PC-9 (cell line): Measurements from ENCODE around the gene EHBP1. TPM values are rescaled to one million over a fixed set of nuclear protein-coding genes. Genes with fewer than 3 reads are reported as not detected.

Experiments used
- BruUV-seq: library from RNA; stranded (reverse); fragments of 400-500 nt; replicated peaks from 2 replicates; lab custom pipeline; 2021; lab: Mats Ljungman, UMichigan
- CTCF ChIA-PET: fragments of 300-600 bp; sonication (Branson Sonifier 250); formaldehyde crosslinking; loops from one replicate; lab custom pipeline; 2022; ENCODE audit warnings: antibody characterized with exemption; lab: Charles Lee
- POLR2A ChIA-PET: fragments of 300-600 bp; sonication (Branson Sonifier 250); formaldehyde crosslinking; loops from one replicate; lab custom pipeline; 2022; ENCODE audit warnings: antibody characterized with exemption; ENCODE audit not compliant: unreplicated experiment; lab: Charles Lee
- DNase-seq, 2 experiments: peaks; one replicate each; pipeline versions ENCODE4 v3.0.0 to v3.0.0-alpha.2; 2015 to 2022; ENCODE audit warnings: mixed read lengths in 1 of 2
- H2AFZ ChIP-seq: fragments of 200-600 bp; sonication (generic); 2 replicates; pipeline ENCODE4 v1.8.1; 2017; ENCODE audit warnings: antibody characterized with exemption
- H3F3A ChIP-seq: fragments of 200-600 bp; sonication (generic); 2 replicates; pipeline ENCODE4 v1.8.1; 2017; ENCODE audit warnings: antibody characterized with exemption, mild to moderate bottlenecking, low read depth; ENCODE audit not compliant: insufficient read depth
- H3K27ac ChIP-seq: fragments of 200-600 bp; sonication (generic); 2 replicates; pipeline ENCODE4 v1.6.1; 2016; ENCODE audit warnings: mixed run types
- H3K27me3 ChIP-seq: fragments of 200-600 bp; sonication (generic); 2 replicates; pipeline ENCODE4 v1.6.1; 2016; ENCODE audit warnings: low read depth, mixed run types; ENCODE audit not compliant: insufficient read depth
- H3K36me3 ChIP-seq: fragments of 200-600 bp; sonication (generic); 2 replicates; pipeline ENCODE4 v1.6.1; 2016; ENCODE audit warnings: low read depth, mixed run types
- H3K4me1 ChIP-seq: fragments of 200-600 bp; sonication (generic); replicated peaks from 2 replicates; pipeline ENCODE4 v1.6.1; 2016; ENCODE audit warnings: mixed run types; ENCODE audit not compliant: insufficient read depth
- H3K4me2 ChIP-seq: fragments of 200-600 bp; sonication (generic); 2 replicates; pipeline ENCODE4 v1.6.1; 2017; ENCODE audit warnings: mixed run types
- H3K4me3 ChIP-seq: fragments of 200-600 bp; sonication (generic); 2 replicates; pipeline ENCODE4 v1.6.1; 2016; ENCODE audit warnings: mixed run types
- H3K79me2 ChIP-seq: fragments of 200-600 bp; sonication (generic); 2 replicates; pipeline ENCODE4 v1.6.1; 2017; ENCODE audit warnings: low read depth, mixed run types
- H3K9me2 ChIP-seq: fragments of 200-600 bp; sonication (generic); 2 replicates; pipeline ENCODE4 v1.8.1; 2017; ENCODE audit warnings: mild to moderate bottlenecking; ENCODE audit not compliant: insufficient read depth
- H3K9me3 ChIP-seq: fragments of 200-600 bp; sonication (generic); 2 replicates; pipeline ENCODE4 v1.8.1; 2016; ENCODE audit warnings: low read depth; ENCODE audit not compliant: insufficient read depth
- H4K20me1 ChIP-seq: fragments of 200-600 bp; sonication (generic); 2 replicates; pipeline ENCODE4 v1.8.1; 2017; ENCODE audit not compliant: insufficient read depth
- EZH2 ChIP-seq: fragments of 200-600 bp; sonication (generic); IDR thresholded peaks from 2 replicates; pipeline ENCODE4 v1.8.0; 2017; ENCODE audit warnings: antibody characterized with exemption, low read depth
- intact Hi-C: fragments of 100-400 bp; cut with micrococcal nuclease; formaldehyde crosslinking; loops from one replicate; pipeline ENCODE4 v1.10.0; 2022; ENCODE audit not compliant: unreplicated experiment
- total RNA-seq: library from RNA; stranded (reverse); gene quantifications from 2 replicates; pipeline ENCODE4 v1.2.3, GENCODE V29; 2021
- TF ChIP-seq, protein P1 (sequence below): fragments of 200-600 bp; sonication (generic); conservative IDR thresholded peaks from 2 replicates; pipeline ENCODE4 v1.6.1; 2017; ENCODE audit warnings: mixed run types, antibody characterized with exemption, mild to moderate bottlenecking, moderate library complexity

Gene EHBP1
- total RNA-seq, 1 experiment from 2014 or later = 100 TPM

DNA sequence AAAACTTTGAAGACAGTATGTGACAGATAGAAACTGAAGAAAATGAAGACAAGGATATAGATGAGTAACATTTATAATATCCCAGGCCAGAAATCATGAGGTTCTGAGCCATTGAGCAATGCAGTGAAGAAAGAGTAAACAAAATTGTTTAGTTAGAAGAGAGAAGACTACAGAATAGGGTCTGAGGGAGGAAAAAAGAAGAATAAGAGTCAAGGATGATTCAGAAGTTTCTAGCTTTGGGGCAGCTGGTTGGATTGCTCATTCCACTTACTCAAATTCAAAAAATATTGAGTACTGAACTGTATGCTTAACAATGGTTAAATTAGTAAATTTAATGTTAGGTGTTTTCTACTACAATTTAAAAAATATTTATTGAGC is 190.1 kb downstream of the EHBP1 start:
- no peak overlapping the region for H3K27ac ChIP-seq
- H4K20me1 ChIP-seq = no peaks in the 10 kb centered on the region
- H3K27me3 ChIP-seq = no peaks in the 10 kb centered on the region
- H3K9me3 ChIP-seq = no peaks in the 10 kb centered on the region
- TF ChIP-seq EZH2 = no peak
- TF ChIP-seq, protein P1, sequence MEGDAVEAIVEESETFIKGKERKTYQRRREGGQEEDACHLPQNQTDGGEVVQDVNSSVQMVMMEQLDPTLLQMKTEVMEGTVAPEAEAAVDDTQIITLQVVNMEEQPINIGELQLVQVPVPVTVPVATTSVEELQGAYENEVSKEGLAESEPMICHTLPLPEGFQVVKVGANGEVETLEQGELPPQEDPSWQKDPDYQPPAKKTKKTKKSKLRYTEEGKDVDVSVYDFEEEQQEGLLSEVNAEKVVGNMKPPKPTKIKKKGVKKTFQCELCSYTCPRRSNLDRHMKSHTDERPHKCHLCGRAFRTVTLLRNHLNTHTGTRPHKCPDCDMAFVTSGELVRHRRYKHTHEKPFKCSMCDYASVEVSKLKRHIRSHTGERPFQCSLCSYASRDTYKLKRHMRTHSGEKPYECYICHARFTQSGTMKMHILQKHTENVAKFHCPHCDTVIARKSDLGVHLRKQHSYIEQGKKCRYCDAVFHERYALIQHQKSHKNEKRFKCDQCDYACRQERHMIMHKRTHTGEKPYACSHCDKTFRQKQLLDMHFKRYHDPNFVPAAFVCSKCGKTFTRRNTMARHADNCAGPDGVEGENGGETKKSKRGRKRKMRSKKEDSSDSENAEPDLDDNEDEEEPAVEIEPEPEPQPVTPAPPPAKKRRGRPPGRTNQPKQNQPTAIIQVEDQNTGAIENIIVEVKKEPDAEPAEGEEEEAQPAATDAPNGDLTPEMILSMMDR = no peak
- ChIA-PET POLR2A (no interaction called here), CTCF (no interaction called here)
- H3F3A ChIP-seq = no peaks in the 10 kb centered on the region; the same call in 1 of the 2 replicates
- H3K4me2 ChIP-seq = no peak overlapping the region
- no TSS peak for BruUV-seq
- H3K9me2 ChIP-seq = no peaks in the 10 kb centered on the region
- no peaks in the 10 kb centered on the region for H3K79me2 ChIP-seq
- H3K36me3 ChIP-seq = 0 out of 2 replicates have a peak, but pooled peaks cover 2% of the 10 kb centered on the region
- no peak overlapping the region for H2AFZ ChIP-seq
- intact Hi-C loops = no loop called here
- H3K4me1 ChIP-seq = no peaks in the 10 kb centered on the region
- H3K4me3 ChIP-seq = no peak overlapping the region
- no peak for DNase-seq

DNA sequence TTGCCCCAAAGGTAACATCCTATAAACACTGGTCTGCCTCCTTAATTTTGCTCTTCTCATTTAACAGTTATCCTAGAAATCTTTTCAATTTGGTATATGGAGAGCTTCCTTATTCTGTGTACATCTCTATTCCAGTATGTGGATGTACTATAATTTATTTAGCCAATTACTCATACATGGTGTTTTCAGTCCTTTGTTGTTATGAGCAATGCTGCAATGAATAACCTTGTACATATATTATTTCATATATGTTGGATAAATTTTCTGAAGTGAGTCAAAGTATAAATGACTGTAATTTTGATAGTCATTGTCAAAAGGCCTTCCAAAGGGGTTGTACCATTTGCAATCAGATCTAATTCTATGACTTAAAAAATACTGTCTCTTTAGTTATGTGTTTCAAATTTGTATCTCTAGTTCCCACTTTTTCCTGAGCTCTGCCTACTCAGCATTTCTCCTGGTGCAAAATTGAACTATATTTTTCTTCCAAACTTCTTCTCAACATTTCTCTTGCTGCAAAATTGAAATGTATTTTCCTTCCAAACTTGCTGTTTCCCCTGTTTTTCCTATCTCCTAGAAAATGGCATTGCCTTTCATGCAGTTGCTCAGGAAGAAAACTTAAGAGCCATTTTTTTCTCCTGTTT is 191.8 kb downstream of the EHBP1 start:
- no peaks in the 10 kb centered on the region; the same call in 1 of the 2 replicates for H3F3A ChIP-seq
- intact Hi-C loops = no loop called here
- POLR2A ChIA-PET = interaction anchor here (0.6 kb wide), 2 partner anchors 28 to 1206 kb away, joined by 3 to 5 read pairs; no protein-coding TSS in a partner anchor
- CTCF ChIA-PET = no interaction called here
- H3K4me1 ChIP-seq = no peaks in the 10 kb centered on the region
- H3K4me2 ChIP-seq = no peak overlapping the region
- DNase-seq = no peak
- 0 out of 2 replicates have a peak, but pooled peaks cover 2% of the 10 kb centered on the region for H3K36me3 ChIP-seq
- no peak overlapping the region for H3K4me3 ChIP-seq
- H3K27me3 ChIP-seq = no peaks in the 10 kb centered on the region
- H2AFZ ChIP-seq = no peak overlapping the region
- H3K9me2 ChIP-seq = no peaks in the 10 kb centered on the region
- H3K9me3 ChIP-seq = no peaks in the 10 kb centered on the region
- TF ChIP-seq, protein P1 = no peak
- no peak for TF ChIP-seq EZH2
- no peak overlapping the region for H3K27ac ChIP-seq
- BruUV-seq = no TSS peak
- no peaks in the 10 kb centered on the region for H3K79me2 ChIP-seq
- H4K20me1 ChIP-seq = no peaks in the 10 kb centered on the region

DNA sequence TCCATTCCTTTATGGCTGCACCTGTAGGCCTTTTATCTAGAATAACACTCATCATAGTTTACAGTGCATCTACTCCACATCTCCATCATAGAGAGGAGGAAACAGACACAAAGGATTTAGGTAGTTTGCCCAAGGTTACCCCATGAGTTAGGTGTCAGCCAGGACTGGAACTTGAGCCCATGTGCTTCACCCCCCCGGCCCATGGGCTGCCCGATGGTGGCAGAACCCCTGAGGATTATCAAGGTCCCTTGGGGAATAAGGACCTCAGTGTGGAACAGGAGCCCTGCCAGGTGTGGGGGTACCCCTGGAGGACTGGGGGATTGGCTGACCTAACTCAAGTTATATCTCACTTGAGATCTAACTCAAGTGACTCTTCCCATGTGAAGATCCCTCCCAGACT is 198.8 kb downstream of the EHBP1 start:
- Histone ChIP-seq H3K4me3 (no peak overlapping the region), H3K9me2 (no peaks in the 10 kb centered on the region), H3K27me3 (no peaks in the 10 kb centered on the region), H3K36me3 (0 out of 2 replicates have a peak, but pooled peaks cover 2% of the 10 kb centered on the region), H4K20me1 (no peaks in the 10 kb centered on the region; the same call in 1 of the 2 replicates), H2AFZ (no peak overlapping the region), H3K27ac (no peak overlapping the region), H3F3A (no peaks in the 10 kb centered on the region), H3K9me3 (no peaks in the 10 kb centered on the region), H3K4me1 (no peaks in the 10 kb centered on the region), H3K79me2 (no peaks in the 10 kb centered on the region), H3K4me2 (no peak overlapping the region)
- no peak for TF ChIP-seq EZH2
- TF ChIP-seq, protein P1 = no peak
- CTCF ChIA-PET = no interaction called here
- no peak for DNase-seq
- POLR2A ChIA-PET = no interaction called here
- intact Hi-C loops = no loop called here
- no TSS peak for BruUV-seq
